ENCODE data around the gene HTRA1.

The HTRA1 gene

DNA sequence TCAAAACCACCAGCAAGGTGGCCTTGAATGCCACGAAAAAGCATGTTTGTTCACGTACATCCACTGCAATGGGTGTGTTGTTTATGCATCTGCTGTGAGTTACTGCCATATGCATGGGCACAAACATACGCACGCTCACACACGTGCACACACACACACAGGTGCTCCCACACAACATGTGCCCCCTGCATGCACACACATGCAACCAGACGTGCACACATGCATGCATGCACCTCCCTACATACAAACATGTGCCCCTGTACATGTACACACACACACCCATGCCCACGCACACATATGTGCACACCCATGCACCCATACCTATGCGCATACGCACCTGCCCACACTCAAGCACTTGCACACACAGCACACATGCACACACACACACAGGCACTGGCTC lies 89.1 kb downstream of the HTRA1 start:
- no peak overlapping the region for H3K27ac ChIP-seq (ENCODE audit: low read length)
- H3K9ac ChIP-seq (ENCODE audit: low read length) = no peak overlapping the region
- no peaks in the 10 kb centered on the region for H3K4me1 ChIP-seq (ENCODE audit: control insufficient read depth, low read depth, low read length)
- no peaks in the 10 kb centered on the region for H3K27me3 ChIP-seq (ENCODE audit: control insufficient read depth, insufficient read depth, low read length)
- no peak overlapping the region for H3K4me3 ChIP-seq (ENCODE audit: low read length)
- H3K9me3 ChIP-seq (ENCODE audit: control insufficient read depth, low read depth, low read length) = no peaks in the 10 kb centered on the region
- no peaks in the 10 kb centered on the region for H3K36me3 ChIP-seq (ENCODE audit: control insufficient read depth, low read depth, low read length)

- Histone ChIP-seq H3K27ac (ENCODE audit: low read length) (no peak overlapping the region), H3K9ac (ENCODE audit: low read length) (no peak overlapping the region)
These were observed 89.6 kb downstream of the HTRA1 start for GRCh38 chr10:122550983-122551382.

DNA sequence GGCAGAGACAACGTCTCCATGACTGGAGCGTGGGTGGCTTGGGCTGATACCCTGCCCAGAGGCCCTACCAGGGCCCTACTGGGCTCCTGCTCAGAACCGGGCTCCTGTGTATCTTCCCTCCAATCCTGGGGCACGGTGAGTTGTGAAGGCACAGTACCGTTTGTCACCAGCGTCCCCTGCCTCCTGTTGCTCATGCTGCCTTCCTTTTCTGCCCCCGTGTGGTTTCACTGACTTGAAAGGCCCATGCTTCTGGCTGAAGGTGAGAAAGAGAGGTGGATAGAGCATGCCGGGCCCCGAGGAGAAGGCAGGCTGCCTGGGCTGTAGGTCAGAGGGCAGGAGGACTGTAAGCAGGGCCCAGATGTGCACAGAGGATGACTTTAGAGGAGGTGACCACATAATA lies 90.1 kb downstream of the HTRA1 start:
- Histone ChIP-seq H3K9me3 (ENCODE audit: control insufficient read depth, low read depth, low read length) (no peaks in the 10 kb centered on the region), H3K4me3 (ENCODE audit: low read length) (no peak overlapping the region), H3K4me1 (ENCODE audit: control insufficient read depth, low read depth, low read length) (no peaks in the 10 kb centered on the region), H3K9ac (ENCODE audit: low read length) (no peak overlapping the region), H3K27me3 (ENCODE audit: control insufficient read depth, insufficient read depth, low read length) (no peaks in the 10 kb centered on the region), H3K27ac (ENCODE audit: low read length) (no peak overlapping the region), H3K36me3 (ENCODE audit: control insufficient read depth, low read depth, low read length) (no peaks in the 10 kb centered on the region)

More at GRCh38 chr10:122550983-122551382, 89.6 kb downstream of the HTRA1 start:
- H3K9me3 ChIP-seq (ENCODE audit: control insufficient read depth, low read depth, low read length) = no peaks in the 10 kb centered on the region
- H3K27me3 ChIP-seq (ENCODE audit: control insufficient read depth, insufficient read depth, low read length) = no peaks in the 10 kb centered on the region
- H3K36me3 ChIP-seq (ENCODE audit: control insufficient read depth, low read depth, low read length) = no peaks in the 10 kb centered on the region
- no peak overlapping the region for H3K4me3 ChIP-seq (ENCODE audit: low read length)
- H3K4me1 ChIP-seq (ENCODE audit: control insufficient read depth, low read depth, low read length) = no peaks in the 10 kb centered on the region

GRCh38 chr10:122553341-122553740 lies 92.0 kb downstream of the HTRA1 start:
- H3K4me1 ChIP-seq (ENCODE audit: control insufficient read depth, low read depth, low read length) = peaks cover 4% of the 10 kb centered on the region
- H3K9me3 ChIP-seq (ENCODE audit: control insufficient read depth, low read depth, low read length) = no peaks in the 10 kb centered on the region
- no peaks in the 10 kb centered on the region for H3K27me3 ChIP-seq (ENCODE audit: control insufficient read depth, insufficient read depth, low read length)
- no peak overlapping the region for H3K27ac ChIP-seq (ENCODE audit: low read length)
- H3K9ac ChIP-seq (ENCODE audit: low read length) = no peak overlapping the region
- H3K36me3 ChIP-seq (ENCODE audit: control insufficient read depth, low read depth, low read length) = no peaks in the 10 kb centered on the region
- no peak overlapping the region for H3K4me3 ChIP-seq (ENCODE audit: low read length)

- Histone ChIP-seq H3K4me1 (ENCODE audit: control insufficient read depth, low read depth, low read length) (peaks cover 4% of the 10 kb centered on the region), H3K27me3 (ENCODE audit: control insufficient read depth, insufficient read depth, low read length) (no peaks in the 10 kb centered on the region)
These were observed 93.0 kb downstream of the HTRA1 start for GRCh38 chr10:122554131-122555036.

GRCh38 chr10:122555442-122555841 lies 94.1 kb downstream of the HTRA1 start:
- Histone ChIP-seq H3K4me1 (ENCODE audit: control insufficient read depth, low read depth, low read length) (peaks cover 4% of the 10 kb centered on the region), H3K36me3 (ENCODE audit: control insufficient read depth, low read depth, low read length) (no peaks in the 10 kb centered on the region), H3K27me3 (ENCODE audit: control insufficient read depth, insufficient read depth, low read length) (no peaks in the 10 kb centered on the region), H3K4me3 (ENCODE audit: low read length) (no peak overlapping the region), H3K9ac (ENCODE audit: low read length) (no peak overlapping the region), H3K9me3 (ENCODE audit: control insufficient read depth, low read depth, low read length) (no peaks in the 10 kb centered on the region), H3K27ac (ENCODE audit: low read length) (no peak overlapping the region)

More at GRCh38 chr10:122554131-122555036, 93.0 kb downstream of the HTRA1 start:
- Histone ChIP-seq H3K4me3 (ENCODE audit: low read length) (no peak overlapping the region), H3K9ac (ENCODE audit: low read length) (no peak overlapping the region), H3K27ac (ENCODE audit: low read length) (no peak overlapping the region), H3K36me3 (ENCODE audit: control insufficient read depth, low read depth, low read length) (no peaks in the 10 kb centered on the region), H3K9me3 (ENCODE audit: control insufficient read depth, low read depth, low read length) (no peaks in the 10 kb centered on the region)

- Histone ChIP-seq H3K4me1 (ENCODE audit: control insufficient read depth, low read depth, low read length) (peaks cover 4% of the 10 kb centered on the region), H3K36me3 (ENCODE audit: control insufficient read depth, low read depth, low read length) (no peaks in the 10 kb centered on the region), H3K27me3 (ENCODE audit: control insufficient read depth, insufficient read depth, low read length) (no peaks in the 10 kb centered on the region), H3K9me3 (ENCODE audit: control insufficient read depth, low read depth, low read length) (no peaks in the 10 kb centered on the region), H3K9ac (ENCODE audit: low read length) (no peak overlapping the region), H3K4me3 (ENCODE audit: low read length) (no peak overlapping the region), H3K27ac (ENCODE audit: low read length) (no peak overlapping the region)
These were observed 96.2 kb downstream of the HTRA1 start for GRCh38 chr10:122557516-122557915.

DNA sequence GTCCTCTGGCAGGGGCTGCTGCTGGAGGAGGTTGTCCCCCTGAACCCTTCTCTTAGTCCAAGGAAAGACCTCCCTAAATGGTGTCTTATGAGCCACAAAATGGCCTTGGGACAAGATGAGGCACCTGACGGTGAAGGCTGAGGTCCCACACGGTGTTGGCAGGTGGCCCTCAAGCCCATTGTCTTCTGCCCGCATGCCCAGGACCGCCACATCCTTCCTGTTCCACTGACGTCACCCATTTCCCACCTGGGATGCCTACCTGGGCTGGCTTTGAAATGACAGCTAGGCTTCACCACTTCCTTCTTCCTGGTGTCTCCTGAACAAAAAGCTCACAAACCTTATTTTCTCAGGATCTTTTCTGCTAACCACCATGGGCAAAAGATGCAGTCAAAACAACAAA lies 97.1 kb downstream of the HTRA1 start:
- Histone ChIP-seq H3K27me3 (ENCODE audit: control insufficient read depth, insufficient read depth, low read length) (no peaks in the 10 kb centered on the region), H3K27ac (ENCODE audit: low read length) (no peak overlapping the region), H3K4me1 (ENCODE audit: control insufficient read depth, low read depth, low read length) (peaks cover 4% of the 10 kb centered on the region), H3K9ac (ENCODE audit: low read length) (no peak overlapping the region), H3K36me3 (ENCODE audit: control insufficient read depth, low read depth, low read length) (no peaks in the 10 kb centered on the region), H3K4me3 (ENCODE audit: low read length) (no peak overlapping the region), H3K9me3 (ENCODE audit: control insufficient read depth, low read depth, low read length) (no peaks in the 10 kb centered on the region)

DNA sequence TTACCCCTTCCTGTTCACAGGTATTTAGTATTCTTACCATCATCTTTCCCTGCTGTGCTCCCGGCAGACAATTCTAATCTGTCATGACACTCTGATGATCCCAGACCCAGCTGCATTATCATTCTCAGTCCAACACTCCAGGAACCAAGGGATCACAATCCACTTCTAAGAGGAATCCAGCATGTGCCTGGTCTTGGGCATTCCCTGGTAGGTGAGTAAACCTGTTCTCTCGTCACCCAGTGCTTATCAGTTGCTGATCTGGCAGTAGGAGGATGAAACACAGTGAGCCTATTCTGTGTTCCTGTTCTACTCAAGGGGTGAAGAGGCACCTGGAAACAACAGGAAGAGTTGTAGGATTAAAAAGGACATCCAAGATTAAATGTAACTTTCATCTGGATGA lies 97.9 kb downstream of the HTRA1 start:
- Histone ChIP-seq H3K27ac (ENCODE audit: low read length) (no peak overlapping the region), H3K27me3 (ENCODE audit: control insufficient read depth, insufficient read depth, low read length) (no peaks in the 10 kb centered on the region), H3K36me3 (ENCODE audit: control insufficient read depth, low read depth, low read length) (no peaks in the 10 kb centered on the region), H3K9ac (ENCODE audit: low read length) (no peak overlapping the region), H3K4me1 (ENCODE audit: control insufficient read depth, low read depth, low read length) (peaks cover 4% of the 10 kb centered on the region), H3K4me3 (ENCODE audit: low read length) (no peak overlapping the region), H3K9me3 (ENCODE audit: control insufficient read depth, low read depth, low read length) (no peaks in the 10 kb centered on the region)

- Histone ChIP-seq H3K9me3 (ENCODE audit: control insufficient read depth, low read depth, low read length) (no peaks in the 10 kb centered on the region), H3K9ac (ENCODE audit: low read length) (no peak within 1 kb of the TSS), H3K27me3 (ENCODE audit: control insufficient read depth, insufficient read depth, low read length) (no peaks in the 10 kb centered on the region), H3K27ac (ENCODE audit: low read length) (no peak within 1 kb of the TSS), H3K4me1 (ENCODE audit: control insufficient read depth, low read depth, low read length) (peaks cover 4% of the 10 kb centered on the region), H3K36me3 (ENCODE audit: control insufficient read depth, low read depth, low read length) (no peaks in the 10 kb centered on the region), H3K4me3 (ENCODE audit: low read length) (no peak within 1 kb of the TSS)
These were observed 99.0 kb downstream of the HTRA1 start, which contains the start of gene DMBT1 for GRCh38 chr10:122560279-122560804. DMBT1 (plus strand) TSS chr10:122560754; CDS start chr10:122560771, 17 bp downstream.

DNA sequence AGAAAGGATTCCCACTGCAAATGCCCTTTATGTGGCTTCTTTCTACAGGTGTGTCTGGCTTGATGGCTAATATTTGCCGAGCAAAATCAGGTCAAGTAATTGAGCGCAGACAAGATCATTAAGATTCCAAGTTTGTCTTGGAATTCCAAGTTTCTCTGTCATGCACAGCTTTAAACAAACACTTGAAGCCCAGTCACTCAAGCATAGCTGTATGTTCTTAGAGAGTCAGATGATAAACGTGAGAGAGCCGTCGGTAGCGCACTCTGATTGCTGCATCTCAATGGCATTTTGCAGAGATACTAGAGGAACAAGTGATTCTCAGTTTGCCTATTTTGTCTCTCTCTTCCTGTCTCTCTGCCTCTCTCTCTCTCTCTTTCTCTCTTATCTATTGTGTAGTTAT lies 99.9 kb downstream of the HTRA1 start:
- Histone ChIP-seq H3K4me1 (ENCODE audit: control insufficient read depth, low read depth, low read length) (peaks cover 4% of the 10 kb centered on the region), H3K9me3 (ENCODE audit: control insufficient read depth, low read depth, low read length) (no peaks in the 10 kb centered on the region), H3K36me3 (ENCODE audit: control insufficient read depth, low read depth, low read length) (no peaks in the 10 kb centered on the region), H3K4me3 (ENCODE audit: low read length) (no peak overlapping the region), H3K27me3 (ENCODE audit: control insufficient read depth, insufficient read depth, low read length) (no peaks in the 10 kb centered on the region), H3K9ac (ENCODE audit: low read length) (no peak overlapping the region), H3K27ac (ENCODE audit: low read length) (no peak overlapping the region)

- peaks cover 4% of the 10 kb centered on the region for H3K4me1 ChIP-seq (ENCODE audit: control insufficient read depth, low read depth, low read length)
- H3K9ac ChIP-seq (ENCODE audit: low read length) = no peak overlapping the region
- H3K9me3 ChIP-seq (ENCODE audit: control insufficient read depth, low read depth, low read length) = no peaks in the 10 kb centered on the region
- no peak overlapping the region for H3K4me3 ChIP-seq (ENCODE audit: low read length)
- H3K27ac ChIP-seq (ENCODE audit: low read length) = no peak overlapping the region
- H3K27me3 ChIP-seq (ENCODE audit: control insufficient read depth, insufficient read depth, low read length) = no peaks in the 10 kb centered on the region
- no peaks in the 10 kb centered on the region for H3K36me3 ChIP-seq (ENCODE audit: control insufficient read depth, low read depth, low read length)
These were observed 100.4 kb downstream of the HTRA1 start for GRCh38 chr10:122561792-122562191.
